ENCODE data around the gene CCL25.

CCL25 gene

GRCh38 chr19:8045872-8046568, 6.5 kb upstream of the CCL25 start:
- no peak for DNase-seq (ENCODE audit: low spot score)

GRCh38 chr19:8046569-8047165, 5.9 kb upstream of the CCL25 start:
- DNase-seq (ENCODE audit: low spot score) = no peak

DNA sequence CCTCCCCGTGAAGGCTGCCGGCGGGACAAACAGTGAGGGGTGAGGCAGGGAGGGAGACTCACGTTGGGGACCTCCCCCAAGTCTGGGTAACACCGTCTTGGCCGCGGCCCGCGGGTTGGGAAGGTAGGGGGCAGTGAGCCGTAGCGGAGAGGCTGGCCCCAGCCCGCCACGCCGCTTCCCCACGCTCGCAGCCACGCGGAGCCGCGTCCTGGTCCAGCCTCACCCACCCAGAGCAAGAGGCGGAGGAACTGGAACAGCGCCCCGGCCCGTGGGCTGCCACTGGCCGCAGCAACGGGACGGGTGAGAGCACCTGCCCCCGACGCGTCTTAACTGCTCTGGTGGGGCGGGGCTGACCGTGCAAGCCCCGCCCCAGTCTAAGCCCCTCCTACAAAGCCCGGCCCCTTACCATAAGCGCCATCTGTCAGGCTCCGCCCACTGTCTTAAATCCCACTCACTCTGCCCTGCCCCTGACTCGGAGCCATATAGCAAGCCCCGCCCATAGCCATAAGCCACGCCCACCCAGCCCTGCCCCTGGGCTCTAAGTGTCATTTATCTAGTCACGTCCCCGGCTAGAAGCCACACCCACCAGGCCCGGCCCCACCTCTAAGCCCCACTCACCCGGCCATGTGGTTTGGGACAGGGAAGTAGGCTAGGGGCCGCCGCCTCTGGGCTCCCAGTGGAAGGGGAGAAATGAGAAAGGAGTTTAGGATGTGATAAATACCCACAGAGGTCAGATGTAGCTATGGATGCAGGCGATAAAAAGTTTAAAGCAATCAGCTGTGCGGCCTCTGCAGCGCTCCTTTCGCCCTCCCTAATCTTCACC, 2.1 kb upstream of the CCL25 start:
- peak; percentile 88 for DNase-seq (ENCODE audit: low spot score)

DNA sequence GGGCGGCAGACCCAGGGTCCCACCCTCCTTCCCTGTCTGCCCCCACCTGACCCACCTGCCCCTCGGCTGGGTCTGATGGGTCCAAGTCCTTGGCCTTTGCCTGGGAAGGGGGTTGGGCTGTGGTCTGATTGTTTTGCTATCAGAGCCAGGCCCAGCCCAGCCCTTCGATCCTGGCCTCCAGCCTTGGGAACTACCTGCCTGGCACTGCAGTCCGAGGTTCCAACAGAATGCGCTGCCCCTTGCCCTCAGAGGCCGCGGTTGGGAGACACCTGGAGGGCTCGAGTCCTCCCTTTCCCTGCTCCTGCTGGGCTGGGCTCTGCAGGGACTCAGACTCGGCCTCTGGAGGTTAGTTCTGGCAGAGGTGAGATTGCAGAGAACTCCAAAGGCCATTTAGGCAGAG, 1.6 kb downstream of the CCL25 start:
- no peak for DNase-seq (ENCODE audit: low spot score)

DNA sequence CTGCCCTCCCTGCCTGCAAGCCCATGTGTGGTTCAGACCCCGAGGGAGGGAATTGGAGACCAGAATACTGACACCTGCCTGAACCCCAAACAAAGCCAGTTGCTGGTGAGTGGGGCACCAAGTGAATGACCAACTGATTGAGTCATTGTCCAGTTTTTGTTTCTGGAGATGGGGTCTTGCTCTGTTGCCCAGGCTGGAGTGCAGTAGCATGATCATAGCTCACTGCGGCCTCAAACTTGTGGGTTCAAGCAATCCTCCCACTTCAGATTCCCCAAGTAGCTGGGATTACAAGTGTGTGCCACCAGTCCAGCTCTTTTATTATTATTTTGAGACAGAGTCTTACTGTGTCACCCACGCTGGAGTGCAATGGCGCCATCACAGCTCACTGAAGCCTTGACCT, 4.0 kb downstream of the CCL25 start:
- DNase-seq (ENCODE audit: low spot score) = no peak

- DNase-seq (ENCODE audit: low spot score) = no peak
These were observed 5.1 kb downstream of the CCL25 start for GRCh38 chr19:8057545-8058270.

DNA sequence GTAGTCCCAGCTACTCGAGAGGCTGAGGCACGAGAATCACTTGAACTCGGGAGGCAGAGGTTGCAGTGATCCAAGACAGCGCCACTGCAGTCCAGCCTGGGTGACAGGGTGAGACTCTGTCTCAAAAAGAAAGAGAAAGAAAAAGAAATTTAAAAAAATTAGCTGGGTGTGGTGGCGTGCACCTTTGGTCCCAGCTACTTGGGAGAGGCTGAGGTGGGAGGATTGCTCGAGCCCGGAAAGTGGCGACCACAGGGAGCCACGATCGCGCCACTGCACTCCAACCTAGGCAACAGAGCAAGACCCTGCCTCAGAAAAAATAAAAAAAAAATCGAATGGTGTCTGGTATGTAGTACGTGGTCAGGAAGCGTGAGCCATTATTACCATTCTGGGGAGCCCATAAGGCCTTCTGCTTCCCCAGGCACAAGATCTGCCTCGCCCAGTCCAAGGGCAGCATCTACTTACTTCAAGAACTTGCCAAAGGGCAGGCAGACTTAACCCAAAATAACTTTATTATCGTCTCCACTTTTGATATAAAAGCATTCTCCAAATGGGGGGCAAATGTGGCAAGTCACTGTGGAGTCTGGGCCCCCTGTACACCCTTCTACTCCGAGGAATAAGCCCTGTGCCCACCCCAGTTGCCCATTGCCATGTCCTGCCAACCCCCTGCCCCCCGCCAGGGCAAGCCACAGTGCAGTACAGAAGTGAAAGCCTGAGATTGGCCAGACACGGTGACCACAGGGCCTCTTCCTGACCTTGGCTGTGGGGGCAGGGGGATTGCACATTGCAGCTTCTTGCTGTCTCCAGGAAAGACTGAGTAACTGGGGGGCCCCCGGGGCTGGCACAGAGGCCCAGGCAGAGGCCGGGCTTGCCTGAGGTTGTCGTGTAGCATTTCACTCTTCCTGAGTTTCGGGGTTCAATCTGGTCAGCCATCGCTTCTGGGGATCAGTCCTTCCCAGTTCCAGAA, 12.6 kb downstream of the CCL25 start:
- no peak for DNase-seq (ENCODE audit: low spot score)

GRCh38 chr19:8065875-8066261, 13.3 kb downstream of the CCL25 start:
- no peak for DNase-seq (ENCODE audit: low spot score)

- DNase-seq (ENCODE audit: low spot score) = no peak
These were observed 16.8 kb downstream of the CCL25 start for GRCh38 chr19:8069096-8069973.

- DNase-seq (ENCODE audit: low spot score) = no peak
These were observed 19.4 kb downstream of the CCL25 start for GRCh38 chr19:8071912-8072311.

GRCh38 chr19:8074501-8074900, 21.9 kb downstream of the CCL25 start:
- DNase-seq (ENCODE audit: low spot score) = no peak

DNA sequence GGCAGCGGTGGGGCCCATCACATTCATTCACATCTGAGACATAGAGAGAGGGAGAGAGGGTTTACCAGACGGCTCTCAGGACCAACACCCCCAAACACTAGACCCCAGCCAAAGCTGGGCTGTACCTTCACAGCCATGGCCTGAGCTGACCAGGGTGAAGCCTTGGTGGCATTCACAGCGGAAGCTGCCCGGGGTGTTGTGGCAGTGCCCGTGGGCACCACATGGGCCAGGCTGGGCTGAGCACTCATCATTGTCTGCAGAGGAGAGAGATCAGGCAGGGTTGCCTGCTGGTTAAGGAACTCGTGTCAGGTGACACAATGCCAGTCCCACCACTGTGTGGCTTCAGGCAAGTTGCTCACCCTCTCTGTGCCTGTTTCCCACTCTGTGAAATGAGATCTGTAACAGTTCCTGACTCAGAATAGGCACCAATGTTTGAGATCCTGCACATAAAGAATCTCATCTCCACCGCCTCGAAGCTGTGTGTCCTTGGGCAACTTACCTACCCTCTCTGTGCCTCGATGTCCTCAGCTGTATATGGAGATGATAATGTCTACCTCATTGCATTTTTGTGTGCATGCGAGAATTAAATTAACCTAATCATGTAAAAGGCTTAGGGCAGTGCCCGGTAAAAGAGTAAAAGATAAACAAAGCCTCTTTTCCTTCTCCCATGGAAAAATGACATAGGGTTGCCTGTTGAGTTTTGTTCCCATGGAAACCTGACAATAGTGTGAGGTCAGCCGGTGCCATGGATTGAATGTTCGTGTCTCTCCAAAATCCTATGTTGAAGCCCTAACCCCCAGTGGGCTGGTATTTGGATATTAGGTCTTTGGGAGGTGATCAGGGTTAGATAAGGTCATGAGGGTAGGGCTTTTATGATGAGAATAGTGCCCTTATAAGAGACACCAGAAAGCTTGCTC, 22.9 kb downstream of the CCL25 start:
- no peak for DNase-seq (ENCODE audit: low spot score)

DNA sequence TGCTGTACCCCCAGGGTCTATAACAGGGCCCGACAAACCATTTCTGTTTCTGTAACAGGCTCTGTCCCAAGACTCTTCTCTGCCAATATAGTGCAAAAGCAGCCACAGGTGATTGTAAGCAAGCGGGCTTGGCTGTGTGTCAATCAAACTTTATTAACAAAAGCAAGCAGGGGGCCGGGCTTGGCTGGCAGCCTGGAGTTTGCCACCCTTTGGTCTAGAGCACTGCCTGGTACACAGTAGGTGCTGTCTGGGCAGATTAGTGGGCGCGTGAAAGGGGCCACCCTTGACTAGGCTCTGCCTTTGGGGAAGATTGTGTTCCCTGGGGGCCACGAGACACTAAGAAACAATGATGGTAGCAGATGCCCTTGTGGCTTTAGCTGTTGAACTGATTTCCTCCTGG, 27.4 kb downstream of the CCL25 start:
- DNase-seq (ENCODE audit: low spot score) = no peak

DNA sequence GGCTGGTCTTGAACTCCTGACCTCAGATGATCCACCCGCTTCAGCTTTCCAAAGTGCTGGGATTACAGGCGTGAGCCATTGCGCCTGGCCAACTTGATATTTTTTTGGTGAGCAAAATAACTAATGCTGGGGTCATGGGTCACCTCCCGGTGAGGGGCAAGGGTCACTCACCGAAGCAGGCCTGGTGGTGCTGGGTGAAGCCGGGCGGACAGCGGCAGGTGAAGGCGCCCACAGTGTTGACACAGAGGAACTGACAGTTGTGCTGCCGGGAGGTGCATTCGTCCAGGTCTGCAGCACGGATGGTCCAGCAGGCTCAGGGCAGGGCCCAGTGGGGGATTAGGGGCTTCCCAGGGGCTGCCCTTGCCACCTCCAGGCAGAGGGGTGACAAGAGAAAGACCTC, 28.3 kb downstream of the CCL25 start:
- DNase-seq (ENCODE audit: low spot score) = no peak

DNA sequence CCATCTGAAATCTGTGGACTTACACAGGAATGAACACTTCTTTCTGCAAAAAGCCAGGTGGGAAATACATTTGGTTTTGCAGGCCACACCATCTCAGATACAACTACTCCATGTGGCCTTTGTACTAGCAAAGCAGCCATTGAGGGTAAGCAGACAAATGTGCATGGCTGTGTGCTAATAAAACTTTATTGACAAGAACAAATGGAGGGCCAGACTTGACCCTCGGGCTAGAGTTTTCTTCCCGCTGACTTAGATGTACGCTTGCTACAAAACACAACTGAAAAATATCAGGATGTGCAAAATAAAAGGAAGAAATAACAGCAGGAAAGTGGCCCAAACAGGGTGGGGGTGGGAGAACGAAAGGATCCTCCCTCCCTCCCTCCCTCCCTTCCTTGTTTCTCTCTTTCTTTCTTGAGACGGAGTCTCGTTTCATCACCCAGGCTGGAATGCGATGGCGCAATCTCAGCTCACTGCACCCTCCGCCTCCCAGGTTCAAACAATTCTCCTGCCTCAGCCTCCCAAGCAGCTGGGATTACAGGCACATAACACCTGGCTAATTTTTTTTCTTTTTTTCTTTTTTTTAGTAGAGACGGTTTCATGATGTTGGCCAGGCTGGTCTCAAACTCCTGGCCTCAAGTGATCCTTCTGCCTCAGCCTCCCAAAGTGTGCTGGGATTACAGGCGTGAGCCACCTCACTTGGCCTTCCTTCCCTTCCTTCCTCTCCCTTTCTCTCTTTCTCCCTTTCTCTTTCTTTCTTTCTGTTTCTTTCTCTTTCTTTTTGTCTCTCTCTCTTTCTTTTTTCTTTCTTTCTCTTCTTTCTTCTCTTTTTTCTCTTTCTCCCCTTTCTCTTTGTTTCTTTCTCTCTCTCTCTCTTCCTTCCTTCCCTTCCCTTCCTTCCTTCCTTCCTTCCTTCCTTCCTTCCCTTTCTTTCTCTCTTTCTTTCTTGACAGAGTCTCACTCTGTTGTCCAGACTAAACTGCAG, 29.3 kb downstream of the CCL25 start:
- no peak for DNase-seq (ENCODE audit: low spot score)

GRCh38 chr19:8083141-8083540, 30.6 kb downstream of the CCL25 start:
- DNase-seq (ENCODE audit: low spot score) = no peak

DNA sequence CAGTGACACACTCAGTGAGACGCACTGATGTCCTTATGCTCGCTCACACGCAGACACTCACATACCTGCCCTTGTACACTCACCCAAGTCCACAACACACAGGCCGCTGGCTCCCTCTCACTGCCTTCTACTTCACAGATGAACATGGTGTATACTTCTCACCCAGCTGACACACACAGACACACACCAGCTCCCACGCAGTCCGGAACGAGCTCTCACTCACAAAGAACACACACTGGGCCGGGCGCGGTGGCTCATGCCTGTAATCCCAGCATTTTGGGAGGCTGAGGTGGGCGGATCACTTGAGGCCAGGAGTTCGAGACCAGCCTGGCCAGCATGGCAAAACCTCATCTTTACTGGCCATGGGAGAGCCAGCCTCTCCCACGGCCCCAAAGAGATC, 31.6 kb downstream of the CCL25 start:
- DNase-seq (ENCODE audit: low spot score) = no peak

Data from HuH-7.5 (cell line).